A549 treated with dexamethasone at 1 μM for 4 hours (cell line): ENCODE measurements around the gene CLDN5. TPM values are rescaled to one million over a fixed set of nuclear protein-coding genes. Genes with fewer than 3 reads are reported as not detected.

ENCODE experiments used
- total RNA-seq: library from RNA; stranded (reverse); fragments of 200-300 nt; extraction: Qiagen RNA extraction; gene quantifications from 5 replicates; pipeline ENCODE4 v1.2.3, GENCODE V29; 2022

Gene CLDN5, protein sequence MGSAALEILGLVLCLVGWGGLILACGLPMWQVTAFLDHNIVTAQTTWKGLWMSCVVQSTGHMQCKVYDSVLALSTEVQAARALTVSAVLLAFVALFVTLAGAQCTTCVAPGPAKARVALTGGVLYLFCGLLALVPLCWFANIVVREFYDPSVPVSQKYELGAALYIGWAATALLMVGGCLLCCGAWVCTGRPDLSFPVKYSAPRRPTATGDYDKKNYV
- total RNA-seq: not detected in 5 replicates

DNA sequence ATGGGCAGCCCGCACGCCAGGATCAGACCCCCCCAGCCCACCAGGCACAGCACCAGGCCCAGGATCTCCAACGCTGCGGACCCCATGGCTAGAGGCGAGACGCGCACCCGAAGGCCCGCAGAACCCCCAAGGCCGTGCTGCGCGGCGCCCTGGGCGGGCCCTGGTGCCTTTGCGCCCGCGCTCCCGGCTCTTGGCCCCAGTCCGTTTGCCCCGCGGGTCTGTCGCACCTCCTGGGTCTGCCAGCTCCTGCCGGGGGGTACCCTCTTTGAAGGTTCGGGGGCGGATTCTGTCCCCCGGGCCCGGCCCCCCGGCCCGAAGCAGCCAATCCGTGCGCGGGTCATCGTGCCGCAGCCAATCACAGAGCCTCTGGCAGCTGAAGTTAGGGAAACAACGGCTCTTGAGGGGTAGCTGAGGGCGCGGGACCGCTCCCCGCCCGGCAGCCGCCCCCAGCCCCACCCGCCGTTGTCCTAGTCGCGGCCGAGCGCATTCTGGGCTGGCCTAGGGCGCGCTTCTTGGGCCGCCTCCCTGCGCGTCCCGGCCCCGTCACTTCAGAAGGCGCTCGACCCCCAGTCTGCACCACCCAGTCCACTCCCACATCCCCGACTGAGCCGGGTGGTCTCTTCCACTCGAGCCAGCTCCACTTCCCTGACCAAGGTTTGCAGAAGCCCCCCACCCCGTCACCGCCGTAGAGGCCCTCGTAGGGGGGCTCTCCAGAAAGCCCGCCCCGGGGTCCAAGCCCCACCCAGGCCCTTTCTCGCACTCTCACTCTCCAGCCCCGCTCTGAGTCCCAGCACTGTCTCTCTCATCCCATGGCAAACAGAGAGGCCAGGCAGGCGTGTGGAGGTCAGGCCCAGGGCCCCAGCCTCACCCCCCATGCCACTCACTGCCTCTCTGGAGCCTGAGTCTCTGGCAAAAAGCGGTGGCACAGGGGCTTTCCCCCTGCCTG, at the start of gene CLDN5:
Gene CLDN5, minus strand, starts transcription at position 241 of the 946 bp plus-strand sequence. Its CDS starts 155 bp downstream, at position 86.

DNA sequence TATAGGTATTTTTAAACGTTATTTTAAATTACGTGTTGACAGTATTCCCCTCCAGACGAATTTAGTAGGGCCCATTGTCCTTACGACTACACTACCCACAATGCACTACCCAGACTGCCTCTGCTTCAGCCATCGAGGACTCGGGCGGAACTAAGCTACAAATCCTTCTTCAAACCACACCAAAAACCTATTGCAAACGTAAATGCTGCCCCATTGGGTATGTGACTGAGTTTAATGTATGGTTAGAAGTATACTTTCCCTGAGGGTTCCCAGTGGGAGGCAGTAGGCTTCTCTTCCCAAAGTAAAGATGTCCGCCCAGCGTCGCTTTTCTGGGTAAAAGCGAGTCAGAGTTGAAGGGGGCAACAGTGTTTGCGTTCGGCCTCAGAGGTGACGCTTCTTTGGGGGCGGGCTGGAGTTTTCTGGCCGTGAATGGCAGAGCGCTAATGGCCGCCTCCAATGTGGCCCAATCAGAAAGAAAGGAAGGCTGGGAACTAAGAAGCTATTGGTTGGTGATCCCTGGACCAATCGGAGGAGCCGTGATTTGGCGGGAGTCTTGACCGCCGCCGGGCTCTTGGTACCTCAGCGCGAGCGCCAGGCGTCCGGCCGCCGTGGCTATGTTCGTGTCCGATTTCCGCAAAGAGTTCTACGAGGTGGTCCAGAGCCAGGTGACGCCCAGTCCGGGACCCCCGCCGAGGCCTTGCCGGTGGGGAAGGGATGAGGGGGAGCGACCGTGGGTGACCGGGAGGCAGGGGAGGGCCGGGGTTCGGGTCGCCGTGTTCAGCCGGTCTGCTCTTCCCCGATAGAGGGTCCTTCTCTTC, 44.6 kb downstream of the CLDN5 start, which contains the start of gene CDC45:
Gene CDC45, plus strand, starts transcription at position 566 of the 818 bp plus-strand sequence. Its CDS starts 49 bp downstream, at position 615.

DNA sequence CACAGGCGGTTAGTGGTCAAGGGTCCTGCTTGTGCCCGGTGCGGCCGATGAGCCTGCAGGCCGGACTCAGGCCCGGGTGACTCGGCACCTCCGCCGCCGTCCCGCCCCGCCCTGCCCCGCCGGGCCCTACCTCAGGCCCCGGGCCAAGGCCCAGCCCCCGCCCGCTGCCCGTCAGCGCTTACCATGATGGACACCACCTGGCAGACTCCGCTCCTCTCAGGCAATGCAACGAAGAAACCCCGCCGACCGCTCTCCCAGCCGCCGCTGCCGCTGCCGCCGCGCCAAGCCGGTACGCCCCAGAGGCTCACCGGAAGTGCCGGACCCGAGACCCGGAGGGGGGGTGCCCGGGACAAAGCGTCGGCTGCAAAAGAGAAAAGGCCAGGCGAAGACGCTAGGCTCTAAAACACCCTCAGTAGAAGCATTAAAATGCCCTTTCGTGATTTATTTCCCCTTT, 45.3 kb downstream of the CLDN5 start, which contains the start of gene UFD1:
Gene UFD1, minus strand, starts transcription at position 293 of the 454 bp plus-strand sequence. Its CDS starts 108 bp downstream, at position 185.

Other genes starting within 250 kb of the CLDN5 start
- gene CLTCL1, start 232.7 kb downstream of the CLDN5 start, total RNA-seq: 4.0 to 5.8 TPM (median 4.9 TPM) in 5 replicates
- gene HIRA, start 92.7 kb downstream of the CLDN5 start, total RNA-seq: 18.4 to 24.4 TPM (median 23.1 TPM) in 5 replicates
- gene MRPL40, start 91.9 kb downstream of the CLDN5 start, total RNA-seq: 42.1 to 49.4 TPM (median 44.7 TPM) in 5 replicates
- 14.0 to 14.5 TPM (median 14.0 TPM) in 5 replicates for gene C22orf39, start 76.7 kb downstream of the CLDN5 start, total RNA-seq
- 88.7 to 103 TPM (median 97.2 TPM) in 5 replicates for gene UFD1, start 45.2 kb downstream of the CLDN5 start, total RNA-seq
- gene CDC45, start 44.5 kb downstream of the CLDN5 start, total RNA-seq: 22.7 to 25.4 TPM (median 24.0 TPM) in 5 replicates
- 9.3 to 11.0 TPM (median 9.9 TPM) in 5 replicates for gene SEPTIN5, start 190.1 kb upstream of the CLDN5 start, total RNA-seq
- gene GP1BB, start 199.1 kb upstream of the CLDN5 start, total RNA-seq: 0.79 to 2.1 TPM (median 1.8 TPM) in 5 replicates
- gene TBX1, start 236.4 kb upstream of the CLDN5 start, total RNA-seq: 2.0 to 5.2 TPM (median 4.1 TPM) in 5 replicates